Uterus (tissue), 2 donors: ENCODE results near the gene TCIRG1.
"Not testable (repeated sequence)": the region's sequence is repeated elsewhere in the genome, so short reads cannot be mapped to it uniquely, and the experiment has no call there.

ENCODE experiments used
- POLR2A ChIP-seq, 2 donors: fragments of 450-650 bp; IDR thresholded peaks; one replicate each; pipeline ENCODE4 v1.6.1; 2016; ENCODE audit warnings: antibody characterized with exemption in 2 of 2, mild to moderate bottlenecking in 1 of 2, moderate library complexity in 1 of 2
- TF ChIP-seq, protein P1 (sequence below), 4 experiments: fragments of 200-600 bp in 2 of 4; fragments of 450-650 bp in 2 of 4; sonication (generic) in 2 of 4; IDR thresholded peaks; one replicate each; pipeline ENCODE4 v1.5.1; 2016 to 2019; ENCODE audit warnings: antibody characterized with exemption in 4 of 4, mild to moderate bottlenecking in 2 of 4, moderate library complexity in 1 of 4

DNA sequence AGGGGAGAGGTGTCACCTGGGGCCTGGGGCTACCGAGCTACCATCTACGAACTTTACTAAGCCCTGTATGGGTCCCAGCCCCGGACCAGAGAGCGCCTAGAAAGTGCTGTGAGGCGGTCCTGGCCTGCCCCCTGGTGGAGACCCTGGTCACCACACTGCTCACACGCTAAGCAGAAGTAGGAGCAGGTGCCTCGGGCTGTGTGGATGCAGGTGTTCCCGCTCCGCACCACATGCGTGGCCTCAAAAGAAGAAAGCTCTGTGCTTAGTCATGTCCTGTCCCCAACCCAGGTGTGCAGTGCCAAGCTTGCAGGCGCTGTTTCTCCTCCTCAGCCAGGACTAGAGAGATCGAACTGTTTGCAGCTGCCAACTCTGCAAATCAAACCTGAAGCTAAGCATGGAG is 45.0 kb upstream of the TCIRG1 start:
- TF ChIP-seq, protein P1, sequence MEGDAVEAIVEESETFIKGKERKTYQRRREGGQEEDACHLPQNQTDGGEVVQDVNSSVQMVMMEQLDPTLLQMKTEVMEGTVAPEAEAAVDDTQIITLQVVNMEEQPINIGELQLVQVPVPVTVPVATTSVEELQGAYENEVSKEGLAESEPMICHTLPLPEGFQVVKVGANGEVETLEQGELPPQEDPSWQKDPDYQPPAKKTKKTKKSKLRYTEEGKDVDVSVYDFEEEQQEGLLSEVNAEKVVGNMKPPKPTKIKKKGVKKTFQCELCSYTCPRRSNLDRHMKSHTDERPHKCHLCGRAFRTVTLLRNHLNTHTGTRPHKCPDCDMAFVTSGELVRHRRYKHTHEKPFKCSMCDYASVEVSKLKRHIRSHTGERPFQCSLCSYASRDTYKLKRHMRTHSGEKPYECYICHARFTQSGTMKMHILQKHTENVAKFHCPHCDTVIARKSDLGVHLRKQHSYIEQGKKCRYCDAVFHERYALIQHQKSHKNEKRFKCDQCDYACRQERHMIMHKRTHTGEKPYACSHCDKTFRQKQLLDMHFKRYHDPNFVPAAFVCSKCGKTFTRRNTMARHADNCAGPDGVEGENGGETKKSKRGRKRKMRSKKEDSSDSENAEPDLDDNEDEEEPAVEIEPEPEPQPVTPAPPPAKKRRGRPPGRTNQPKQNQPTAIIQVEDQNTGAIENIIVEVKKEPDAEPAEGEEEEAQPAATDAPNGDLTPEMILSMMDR (IDR thresholded peaks at IDR 0.05), result peak; percentile 17 to 33 (median 30)
- not testable (repeated sequence) for TF ChIP-seq POLR2A (IDR thresholded peaks at IDR 0.05)
